Measurements from ENCODE around the gene IL1RAPL1.

IL1RAPL1 gene

GRCh38 chrX:29666366-29666765, 1079.1 kb downstream of the IL1RAPL1 start:
- no peak for FAIRE-seq

GRCh38 chrX:29671421-29671820, 1084.2 kb downstream of the IL1RAPL1 start:
- no peak for FAIRE-seq

GRCh38 chrX:29687687-29688086, 1100.4 kb downstream of the IL1RAPL1 start:
- no peak for FAIRE-seq

GRCh38 chrX:29690061-29690460, 1102.8 kb downstream of the IL1RAPL1 start:
- no peak for FAIRE-seq

GRCh38 chrX:29691044-29691443, 1103.8 kb downstream of the IL1RAPL1 start:
- FAIRE-seq, result no peak

- FAIRE-seq, result no peak
These were observed 1106.7 kb downstream of the IL1RAPL1 start for GRCh38 chrX:29693912-29694311.

- no peak for FAIRE-seq
These were observed 1112.0 kb downstream of the IL1RAPL1 start for GRCh38 chrX:29699239-29699638.

GRCh38 chrX:29707088-29707487, 1119.8 kb downstream of the IL1RAPL1 start:
- no peak for FAIRE-seq

GRCh38 chrX:29721152-29721551, 1133.9 kb downstream of the IL1RAPL1 start:
- no peak for FAIRE-seq

GRCh38 chrX:29724316-29724715, 1137.1 kb downstream of the IL1RAPL1 start:
- no peak for FAIRE-seq

GRCh38 chrX:29726811-29727210, 1139.6 kb downstream of the IL1RAPL1 start:
- no peak for FAIRE-seq

GRCh38 chrX:29728639-29729038, 1141.4 kb downstream of the IL1RAPL1 start:
- no peak for FAIRE-seq

GRCh38 chrX:29744966-29745365, 1157.7 kb downstream of the IL1RAPL1 start:
- FAIRE-seq, result no peak

- no peak for FAIRE-seq
These were observed 1159.1 kb downstream of the IL1RAPL1 start for GRCh38 chrX:29746326-29746725.

- no peak for FAIRE-seq
These were observed 1174.8 kb downstream of the IL1RAPL1 start for GRCh38 chrX:29762006-29762405.

GRCh38 chrX:29775890-29776289, 1188.6 kb downstream of the IL1RAPL1 start:
- no peak for FAIRE-seq

GRCh38 chrX:29787656-29788055, 1200.4 kb downstream of the IL1RAPL1 start:
- FAIRE-seq, result no peak

GRCh38 chrX:29788991-29789699, 1201.9 kb downstream of the IL1RAPL1 start:
- no peak for FAIRE-seq

GRCh38 chrX:29792335-29792734, 1205.1 kb downstream of the IL1RAPL1 start:
- no peak for FAIRE-seq

- FAIRE-seq, result no peak
These were observed 1209.9 kb downstream of the IL1RAPL1 start for GRCh38 chrX:29797156-29797555.

GRCh38 chrX:29798469-29798868, 1211.2 kb downstream of the IL1RAPL1 start:
- no peak for FAIRE-seq

GRCh38 chrX:29813174-29813573, 1225.9 kb downstream of the IL1RAPL1 start:
- FAIRE-seq, result no peak

- FAIRE-seq, result no peak
These were observed 1237.1 kb downstream of the IL1RAPL1 start for GRCh38 chrX:29824176-29824906.

GRCh38 chrX:29826742-29827141, 1239.5 kb downstream of the IL1RAPL1 start:
- no peak for FAIRE-seq

- no peak for FAIRE-seq
These were observed 1247.1 kb downstream of the IL1RAPL1 start for GRCh38 chrX:29834311-29834710.

All from A204.1 (cell line).